Fibroblast of skin of right quadriceps (primary cell): ENCODE measurements around the gene ABI3BP.

Experiments used
- DNase-seq: peaks from one replicate; pipeline ENCODE4 v3.0.0-alpha.2; 2013

The ABI3BP gene

GRCh38 chr3:100830931-100831330, 162.3 kb downstream of the ABI3BP start:
- DNase-seq, result no peak

- DNase-seq, result no peak
Measured at GRCh38 chr3:100825574-100825973, 167.6 kb downstream of the ABI3BP start.

DNA sequence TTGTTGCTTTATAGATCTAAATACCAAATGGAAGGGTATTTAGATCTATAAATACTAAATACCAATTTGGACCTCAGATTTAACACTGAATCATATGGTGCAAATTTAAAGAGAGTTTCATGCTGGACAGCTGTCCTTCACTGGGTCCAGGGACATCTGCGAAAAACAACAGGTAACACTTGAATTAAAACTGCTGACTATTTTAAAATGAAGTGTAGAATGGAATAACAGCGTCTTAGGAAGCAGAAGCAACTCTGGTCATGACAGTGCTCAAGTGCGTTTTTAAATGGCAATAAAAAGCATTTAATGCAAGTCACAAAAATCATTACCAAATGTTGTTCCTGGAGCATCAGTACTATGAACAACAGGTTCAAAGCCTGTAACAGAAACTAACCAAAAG, 177.6 kb downstream of the ABI3BP start:
- no peak for DNase-seq

DNA sequence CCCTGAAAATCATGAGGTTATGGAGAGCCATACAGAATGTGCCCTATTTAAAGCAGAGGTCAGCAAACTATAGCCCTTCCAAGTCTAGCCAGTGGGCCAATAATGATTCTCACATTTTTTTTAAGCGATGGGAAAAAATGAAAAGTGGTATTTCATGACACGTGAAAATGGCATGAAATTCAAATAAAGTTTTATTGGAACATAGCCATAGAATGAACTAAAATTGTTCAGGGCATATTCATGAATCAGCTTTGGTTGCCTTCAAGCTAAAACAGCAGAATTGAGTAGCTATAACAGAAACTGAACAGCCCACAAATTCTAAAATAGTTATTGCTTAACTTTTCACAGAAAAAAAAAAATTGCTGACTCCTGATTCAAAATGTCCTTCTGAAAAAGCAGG, 179.4 kb downstream of the ABI3BP start:
- DNase-seq, result peak; percentile 54

DNA sequence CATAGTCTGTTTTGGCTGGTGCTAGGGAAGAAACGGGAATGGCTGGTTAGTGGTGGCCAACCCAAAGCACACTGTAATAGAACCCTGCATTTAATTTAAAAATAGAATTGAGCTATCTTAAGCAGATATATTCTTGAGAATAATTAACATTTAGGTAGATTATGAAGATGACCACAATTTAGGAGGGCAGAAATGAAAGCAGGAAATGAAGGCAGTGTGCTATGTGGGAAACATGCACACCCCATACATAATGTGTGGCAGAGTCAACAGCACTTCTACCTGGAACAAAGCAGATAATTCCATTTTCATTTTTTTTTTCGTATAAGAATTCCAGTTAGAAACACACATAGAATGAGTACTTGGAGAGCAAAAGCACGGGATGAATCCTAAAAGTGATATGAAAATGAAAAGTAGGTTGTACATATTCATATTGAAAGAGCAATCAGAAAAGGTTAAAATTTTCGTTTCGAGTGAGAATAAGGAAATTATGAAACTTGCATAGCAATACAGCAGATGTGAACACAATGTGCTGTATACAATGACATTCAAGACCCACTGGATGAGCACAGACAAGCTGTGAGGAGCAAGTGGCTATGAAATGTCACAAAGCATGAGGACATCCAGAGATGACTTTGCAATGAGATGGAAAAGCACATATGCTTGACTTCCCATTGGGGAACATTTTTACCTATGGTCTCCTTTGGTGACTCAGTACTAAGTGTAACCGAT, 181.3 kb downstream of the ABI3BP start:
- no peak for DNase-seq

DNA sequence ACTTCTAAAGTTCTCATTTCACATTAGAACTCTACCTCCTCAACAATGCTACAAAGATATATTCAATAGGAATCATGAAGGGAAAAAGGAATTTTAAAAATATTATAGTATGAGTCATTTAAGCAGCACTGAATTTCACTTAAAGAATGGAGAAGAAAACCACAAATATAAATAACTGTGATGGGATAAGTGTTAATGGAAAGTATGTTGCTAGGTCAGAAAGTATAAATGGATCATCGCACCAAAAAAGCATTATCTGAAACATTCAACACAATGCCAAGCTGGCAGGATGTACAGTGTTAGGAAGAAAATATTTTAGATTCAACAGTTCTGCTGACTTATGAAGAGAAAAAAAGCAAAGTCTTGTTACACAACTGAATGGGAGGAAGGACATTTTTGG, 182.6 kb downstream of the ABI3BP start:
- peak; percentile 95 for DNase-seq

GRCh38 chr3:100804631-100805030, 188.6 kb downstream of the ABI3BP start:
- no peak for DNase-seq

- peak; percentile 47 for DNase-seq
Measured at GRCh38 chr3:100803711-100804110, 189.5 kb downstream of the ABI3BP start.

DNA sequence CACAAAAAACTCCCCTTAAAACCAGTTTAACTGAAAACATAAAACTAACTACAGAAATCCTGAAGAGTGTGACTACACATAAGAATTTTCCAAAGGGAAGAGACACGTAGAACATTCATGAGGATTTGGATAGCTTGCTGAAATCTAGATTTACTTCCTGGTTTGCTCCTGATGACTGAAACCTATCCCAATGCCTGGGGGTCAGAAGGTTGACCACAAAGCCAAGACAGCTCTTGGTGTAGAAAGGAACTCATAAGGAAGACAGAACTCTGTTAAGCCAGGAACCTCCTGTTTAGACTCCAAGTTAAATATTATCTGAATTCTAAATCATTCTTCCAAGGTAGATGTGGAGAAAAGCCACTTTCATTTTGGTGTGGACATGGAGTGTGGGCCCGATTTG, 191.1 kb downstream of the ABI3BP start:
- peak; percentile 86 for DNase-seq

DNA sequence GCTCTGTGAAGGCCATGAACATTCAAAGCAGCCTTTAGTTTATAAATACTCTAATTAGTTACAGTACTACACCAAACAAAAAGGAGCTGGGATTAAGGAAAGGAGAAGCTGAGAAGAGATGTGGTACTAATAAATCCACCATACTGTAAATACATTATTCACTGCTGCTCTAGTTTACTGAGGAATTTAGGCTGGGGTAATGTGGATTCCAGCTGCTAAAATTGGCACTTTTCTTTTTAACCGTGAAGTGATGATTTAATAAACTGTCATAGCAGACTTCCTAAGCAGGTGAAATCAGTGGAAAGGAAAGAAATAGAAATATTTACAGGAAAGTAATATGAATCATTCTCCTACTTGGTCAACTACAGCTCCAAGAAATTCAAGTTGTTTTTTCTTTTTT, 195.2 kb downstream of the ABI3BP start:
- peak; percentile 81 for DNase-seq

DNA sequence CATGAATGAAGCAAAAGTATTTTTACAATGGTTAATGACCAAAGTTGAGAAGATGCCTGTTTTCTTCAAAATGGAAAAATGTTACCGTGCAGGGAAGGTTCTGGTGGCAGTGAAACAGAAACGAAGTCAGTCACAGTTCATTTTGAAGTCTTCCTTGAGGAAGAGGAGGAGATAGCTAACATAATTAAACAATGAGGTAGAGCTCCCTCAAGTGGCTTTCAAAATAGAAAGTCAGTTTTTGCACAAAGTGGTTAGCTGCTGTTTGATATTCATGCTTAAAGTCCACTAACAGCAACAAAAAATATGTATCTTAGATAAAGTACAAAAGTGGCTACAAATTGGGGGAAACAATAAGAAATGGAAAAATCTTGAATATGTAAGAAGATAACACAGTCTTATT, 196.7 kb downstream of the ABI3BP start:
- DNase-seq, result peak; percentile 39

DNA sequence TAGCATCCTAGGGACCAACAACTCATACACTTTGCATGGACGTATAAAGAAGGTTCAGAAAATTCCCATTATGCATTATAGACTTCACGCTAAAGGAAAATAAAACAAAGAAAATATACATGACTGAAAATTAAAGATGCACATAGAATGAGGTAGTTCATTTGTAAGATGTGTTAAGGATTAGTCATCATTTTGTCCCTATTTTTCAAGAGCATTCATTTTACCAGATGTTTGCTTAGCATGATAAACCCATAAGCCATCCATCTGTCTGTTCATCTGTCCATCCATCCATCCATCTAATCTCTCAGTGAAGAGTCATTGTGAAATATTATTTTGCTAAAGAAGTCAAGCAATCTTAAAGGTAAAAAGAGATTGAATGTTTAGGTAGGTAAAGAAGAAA, 203.6 kb downstream of the ABI3BP start:
- peak; percentile 37 for DNase-seq

GRCh38 chr3:100783619-100784018, 209.6 kb downstream of the ABI3BP start:
- DNase-seq, result no peak

- peak; percentile 79 for DNase-seq
Measured at GRCh38 chr3:100782906-100783305, 210.3 kb downstream of the ABI3BP start.

DNA sequence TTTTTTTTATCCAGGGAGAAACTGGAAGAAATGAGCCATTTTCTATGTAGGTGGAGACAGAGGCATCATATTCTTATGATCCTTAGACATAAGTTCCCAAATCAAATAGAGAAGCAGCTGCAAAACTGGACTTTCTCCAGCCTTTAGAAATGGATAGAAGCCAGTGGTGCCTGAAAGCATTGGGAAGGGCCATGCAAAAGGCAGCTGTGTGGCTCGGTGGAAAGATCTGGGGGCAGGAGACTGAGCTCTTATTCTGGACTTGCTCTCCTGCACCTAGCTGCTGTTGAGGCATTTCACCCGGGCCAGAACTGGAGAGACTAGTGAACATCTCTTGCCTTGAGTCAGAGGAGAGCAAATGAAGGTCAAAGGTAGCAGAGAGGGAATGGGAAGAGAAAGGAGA, 210.9 kb downstream of the ABI3BP start:
- DNase-seq, result no peak

GRCh38 chr3:100781301-100781700, 211.9 kb downstream of the ABI3BP start:
- peak; percentile 90 for DNase-seq

DNA sequence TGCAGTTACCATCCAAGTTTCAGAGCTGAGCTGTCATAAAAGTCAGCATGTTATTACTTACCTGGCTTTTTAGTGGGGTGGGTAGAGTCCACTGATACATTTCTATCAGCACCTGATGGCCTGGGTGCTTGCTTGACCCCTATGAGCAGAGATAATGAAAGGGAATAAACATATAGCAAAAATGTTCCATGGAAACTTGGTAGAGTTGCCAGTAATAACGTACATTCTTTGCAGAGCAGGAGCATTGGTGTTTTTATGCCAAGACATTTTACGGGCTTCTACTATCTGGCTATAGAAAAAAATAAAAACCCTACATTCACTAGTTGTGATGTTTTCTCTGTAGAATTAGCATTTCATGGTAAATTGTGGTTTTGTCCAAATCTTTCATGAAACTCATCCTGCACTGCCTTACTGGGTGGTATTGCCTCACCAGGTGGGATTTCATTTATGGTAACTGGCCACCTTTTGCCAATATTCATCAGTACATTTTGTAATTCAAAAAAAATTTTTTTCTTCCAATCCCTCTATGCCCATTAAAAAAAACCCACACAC, 213.1 kb downstream of the ABI3BP start:
- no peak for DNase-seq

GRCh38 chr3:100779480-100779879, 213.7 kb downstream of the ABI3BP start:
- peak; percentile 36 for DNase-seq

DNA sequence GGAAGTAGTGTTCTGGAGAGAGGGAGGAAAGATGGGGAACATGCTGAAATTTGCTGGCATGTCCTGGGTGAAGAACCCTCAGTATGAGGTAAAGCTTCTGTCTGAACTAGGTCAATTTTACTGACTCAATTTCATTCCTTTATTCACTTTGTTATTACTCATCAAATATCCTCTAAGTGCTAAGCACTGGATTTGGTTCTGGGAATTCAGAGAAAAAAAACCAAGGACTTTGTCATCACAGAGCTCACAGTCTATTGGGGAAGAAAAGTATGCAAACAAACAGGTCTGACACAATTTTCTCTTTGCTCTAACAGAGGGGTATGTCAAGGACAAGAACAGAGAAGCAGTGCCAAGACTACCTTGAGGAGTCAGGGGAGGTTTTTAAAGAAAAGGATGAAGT, 215.9 kb downstream of the ABI3BP start:
- peak; percentile 84 for DNase-seq

DNA sequence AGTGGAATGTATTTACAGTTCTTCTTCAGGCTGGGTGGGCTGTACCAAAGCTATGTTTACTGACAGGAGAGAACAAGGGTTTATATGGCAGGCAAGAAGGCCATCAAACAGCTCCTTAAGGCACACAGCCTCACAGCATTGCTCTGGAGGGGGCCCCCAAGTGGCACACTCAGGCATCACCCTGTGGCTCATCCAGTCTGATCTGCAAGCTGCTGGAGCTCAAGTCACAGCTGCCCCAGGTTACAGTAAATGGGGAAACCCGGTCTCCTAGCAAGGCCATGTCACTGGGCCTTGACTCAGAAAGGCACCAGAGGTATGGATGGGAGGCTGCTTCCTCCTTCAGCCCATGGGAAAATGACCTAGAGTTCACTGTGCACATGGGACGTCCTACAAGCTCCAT, 216.5 kb downstream of the ABI3BP start:
- DNase-seq, result no peak

DNA sequence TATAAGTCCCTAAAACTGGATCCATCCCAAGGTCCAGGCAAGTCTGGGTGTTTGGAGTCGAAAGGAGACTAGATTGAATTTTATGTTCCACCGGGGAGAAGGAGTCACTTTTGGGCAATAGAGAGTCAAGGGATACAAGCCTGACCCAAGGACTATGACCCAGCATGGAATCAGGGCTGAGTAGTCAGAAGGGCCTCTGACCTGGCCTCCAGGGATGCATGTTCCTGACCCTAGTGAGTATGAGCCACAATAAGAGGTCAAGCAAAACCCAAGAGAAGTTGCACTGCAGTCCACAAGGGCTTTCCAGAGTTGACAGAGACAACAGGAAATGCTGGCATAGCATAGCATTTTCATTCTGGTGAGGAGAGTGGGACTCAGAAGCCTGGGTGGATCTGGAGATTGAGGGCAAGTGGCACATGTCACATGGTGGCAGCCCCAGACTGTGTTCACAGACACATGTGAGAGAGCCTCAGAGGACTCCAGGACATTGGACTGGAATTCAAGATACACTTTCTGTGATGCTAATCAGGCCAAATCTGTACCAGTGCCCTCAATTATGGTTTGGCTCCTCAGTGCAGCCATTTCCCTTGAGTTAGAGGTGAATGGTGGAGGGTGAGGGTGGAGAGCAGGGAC, 217.0 kb downstream of the ABI3BP start:
- no peak for DNase-seq

- no peak for DNase-seq
Measured at GRCh38 chr3:100775669-100776068, 217.6 kb downstream of the ABI3BP start.

DNA sequence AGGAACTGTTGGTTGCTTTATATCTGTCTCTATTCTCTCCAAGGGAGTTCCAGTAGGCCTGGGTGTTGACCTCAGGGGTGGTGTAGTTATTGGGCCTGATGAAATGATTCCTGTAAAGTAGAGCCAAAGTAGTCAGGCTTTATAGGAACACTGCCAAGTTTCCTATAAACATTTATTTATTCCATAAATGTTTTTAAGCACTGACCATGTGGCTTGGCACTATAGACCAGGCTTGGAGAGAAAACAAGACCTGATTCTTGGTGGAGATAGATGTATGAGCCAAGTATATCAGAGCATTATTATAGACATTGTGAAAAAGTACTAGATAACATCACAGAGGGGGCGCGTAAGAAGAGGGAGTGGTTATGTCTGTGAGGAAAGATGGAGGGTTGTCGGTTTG, 218.0 kb downstream of the ABI3BP start:
- no peak for DNase-seq

DNA sequence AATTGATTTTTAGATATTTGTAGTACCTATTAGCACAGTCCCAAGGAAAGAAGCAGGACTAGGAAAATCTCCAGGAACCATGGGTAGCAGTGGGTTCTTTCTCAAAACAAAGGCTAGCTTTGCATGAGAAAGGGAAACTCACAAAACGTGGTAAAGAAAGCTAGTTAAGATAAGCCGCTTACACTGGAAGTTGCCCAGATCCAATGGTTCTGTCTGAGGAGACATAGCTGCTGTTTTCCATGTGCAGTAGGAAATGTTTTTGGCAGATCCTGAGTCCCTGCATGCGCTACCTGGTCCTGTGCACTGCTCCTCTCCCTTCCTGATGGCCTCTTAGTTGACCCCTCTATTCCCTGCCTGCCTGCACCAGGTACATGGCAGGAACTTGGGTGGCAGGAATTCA, 223.5 kb downstream of the ABI3BP start:
- DNase-seq, result no peak

GRCh38 chr3:100766069-100766468, 227.2 kb downstream of the ABI3BP start:
- no peak for DNase-seq
